ENCODE results near the gene IL17RA. TPM values are rescaled to one million over a fixed set of nuclear protein-coding genes. Genes with fewer than 3 reads are reported as not detected.
"Not testable (repeated sequence)": the region's sequence is repeated elsewhere in the genome, so short reads cannot be mapped to it uniquely, and the experiment has no call there.

IL17RA gene
- total and polyA plus RNA-seq, 4 donors, result 3.0 to 28.3 (median 14.6) TPM

GRCh38 chr22:17145021-17145680 lies 60.4 kb downstream of the IL17RA start:
- intact Hi-C loops (cut with DNase I), result no loop called here
- Histone ChIP-seq H3K27ac (ENCODE audit: low read depth in 1 of 2, low read length in 2 of 2) (no peak overlapping the region), H3K4me3 (ENCODE audit: low read length in 2 of 2) (no peak overlapping the region), H3K36me3 (ENCODE audit: control insufficient read depth in 1 of 2, insufficient read depth in 2 of 2, low read length in 1 of 2) (peaks cover 0 to 7% of the 10 kb centered on the region in 2 donors), H3K9me3 (ENCODE audit: control insufficient read depth, low read length) (no peaks in the 10 kb centered on the region), H3K4me1 (ENCODE audit: control insufficient read depth in 1 of 2, insufficient read depth in 2 of 2, low read length in 2 of 2) (no peaks in the 10 kb centered on the region), H3K27me3 (ENCODE audit: control insufficient read depth in 1 of 2, insufficient read depth in 2 of 2, low read length in 1 of 2) (no peaks in the 10 kb centered on the region)
- DNase-seq (no peak), ATAC-seq (ENCODE audit: low FRiP score) (no peak)
- 82 to 93% methylated on average over 8 of the region's 8 CpGs for WGBS, 2 donors

GRCh38 chr22:17147458-17147857 lies 62.7 kb downstream of the IL17RA start:
- ATAC-seq (ENCODE audit: low FRiP score); H3K9me3 ChIP-seq (ENCODE audit: control insufficient read depth, low read length); H3K4me1 ChIP-seq (ENCODE audit: control insufficient read depth in 1 of 2, insufficient read depth in 2 of 2, low read length in 2 of 2); H3K27me3 ChIP-seq (ENCODE audit: control insufficient read depth in 1 of 2, insufficient read depth in 2 of 2, low read length in 1 of 2); DNase-seq; H3K4me3 ChIP-seq (ENCODE audit: low read length in 2 of 2); H3K27ac ChIP-seq (ENCODE audit: low read depth in 1 of 2, low read length in 2 of 2); intact Hi-C loops (cut with DNase I); H3K36me3 ChIP-seq (ENCODE audit: control insufficient read depth in 1 of 2, insufficient read depth in 2 of 2, low read length in 1 of 2): not testable (repeated sequence)
- 97% methylated on average over 30 of the region's 30 CpGs for WGBS, 2 donors

- 92 to 93% methylated on average over 9 of the region's 9 CpGs for WGBS, 2 donors
These were observed 64.4 kb downstream of the IL17RA start for GRCh38 chr22:17149076-17149815.

GRCh38 chr22:17152340-17152739 lies 67.5 kb downstream of the IL17RA start:
- intact Hi-C loops (cut with DNase I), result no loop called here

More at GRCh38 chr22:17149076-17149815, 64.4 kb downstream of the IL17RA start:
- no peak overlapping the region for H3K27ac ChIP-seq (ENCODE audit: low read depth in 1 of 2, low read length in 2 of 2)
- H3K36me3 ChIP-seq (ENCODE audit: control insufficient read depth in 1 of 2, insufficient read depth in 2 of 2, low read length in 1 of 2), result peaks cover 0 to 3% of the 10 kb centered on the region in 2 donors
- no peaks in the 10 kb centered on the region for H3K4me1 ChIP-seq (ENCODE audit: control insufficient read depth in 1 of 2, insufficient read depth in 2 of 2, low read length in 2 of 2)
- H3K4me3 ChIP-seq (ENCODE audit: low read length in 2 of 2), result no peak overlapping the region
- H3K27me3 ChIP-seq (ENCODE audit: control insufficient read depth in 1 of 2, insufficient read depth in 2 of 2, low read length in 1 of 2), result no peaks in the 10 kb centered on the region
- peak in 1 of 2 donors; percentile 25 for DNase-seq
- intact Hi-C loops (cut with DNase I), result no loop called here
- ATAC-seq (ENCODE audit: low FRiP score), result no peak
- no peaks in the 10 kb centered on the region for H3K9me3 ChIP-seq (ENCODE audit: control insufficient read depth, low read length)

GRCh38 chr22:17152971-17153370 lies 68.2 kb downstream of the IL17RA start:
- no peaks in the 10 kb centered on the region for H3K36me3 ChIP-seq (ENCODE audit: control insufficient read depth in 1 of 2, insufficient read depth in 2 of 2, low read length in 1 of 2)
- ATAC-seq (ENCODE audit: low FRiP score), result no peak
- WGBS, 2 donors, result 62 to 69% methylated on average over 3 of the region's 3 CpGs
- H3K27me3 ChIP-seq (ENCODE audit: control insufficient read depth in 1 of 2, insufficient read depth in 2 of 2, low read length in 1 of 2), result no peaks in the 10 kb centered on the region
- H3K4me1 ChIP-seq (ENCODE audit: control insufficient read depth in 1 of 2, insufficient read depth in 2 of 2, low read length in 2 of 2), result no peaks in the 10 kb centered on the region
- H3K4me3 ChIP-seq (ENCODE audit: low read length in 2 of 2), result no peak overlapping the region
- H3K9me3 ChIP-seq (ENCODE audit: control insufficient read depth, low read length), result no peaks in the 10 kb centered on the region
- intact Hi-C loops (cut with DNase I), result no loop called here
- DNase-seq, result no peak
- no peak overlapping the region for H3K27ac ChIP-seq (ENCODE audit: low read depth in 1 of 2, low read length in 2 of 2)

More at GRCh38 chr22:17152340-17152739, 67.5 kb downstream of the IL17RA start:
- Histone ChIP-seq H3K4me1 (ENCODE audit: control insufficient read depth in 1 of 2, insufficient read depth in 2 of 2, low read length in 2 of 2) (no peaks in the 10 kb centered on the region), H3K27ac (ENCODE audit: low read depth in 1 of 2, low read length in 2 of 2) (no peak overlapping the region), H3K4me3 (ENCODE audit: low read length in 2 of 2) (no peak overlapping the region), H3K36me3 (ENCODE audit: control insufficient read depth in 1 of 2, insufficient read depth in 2 of 2, low read length in 1 of 2) (no peaks in the 10 kb centered on the region), H3K9me3 (ENCODE audit: control insufficient read depth, low read length) (no peaks in the 10 kb centered on the region), H3K27me3 (ENCODE audit: control insufficient read depth in 1 of 2, insufficient read depth in 2 of 2, low read length in 1 of 2) (no peaks in the 10 kb centered on the region)
- WGBS, 2 donors, result 75 to 77% methylated on average over 6 of the region's 6 CpGs
- peak in 1 of 2 donors; percentile 51 for DNase-seq
- no peak for ATAC-seq (ENCODE audit: low FRiP score)

- DNase-seq (no peak), ATAC-seq (ENCODE audit: low FRiP score) (no peak)
- intact Hi-C loops (cut with DNase I), result no loop called here
- H3K4me3 ChIP-seq (ENCODE audit: low read length in 2 of 2), result no peak overlapping the region
- 84 to 90% methylated on average over 3 of the region's 3 CpGs for WGBS, 2 donors
- H3K27ac ChIP-seq (ENCODE audit: low read depth in 1 of 2, low read length in 2 of 2), result no peak overlapping the region
- no peaks in the 10 kb centered on the region for H3K36me3 ChIP-seq (ENCODE audit: control insufficient read depth in 1 of 2, insufficient read depth in 2 of 2, low read length in 1 of 2)
- H3K27me3 ChIP-seq (ENCODE audit: control insufficient read depth in 1 of 2, insufficient read depth in 2 of 2, low read length in 1 of 2), result no peaks in the 10 kb centered on the region
- no peaks in the 10 kb centered on the region for H3K4me1 ChIP-seq (ENCODE audit: control insufficient read depth in 1 of 2, insufficient read depth in 2 of 2, low read length in 2 of 2)
- H3K9me3 ChIP-seq (ENCODE audit: control insufficient read depth, low read length), result no peaks in the 10 kb centered on the region
These were observed 71.1 kb downstream of the IL17RA start for GRCh38 chr22:17155941-17156340.

GRCh38 chr22:17157714-17158113 lies 72.9 kb downstream of the IL17RA start:
- ATAC-seq (ENCODE audit: low FRiP score), result no peak
- no peaks in the 10 kb centered on the region for H3K36me3 ChIP-seq (ENCODE audit: control insufficient read depth in 1 of 2, insufficient read depth in 2 of 2, low read length in 1 of 2)
- DNase-seq, result no peak
- intact Hi-C loops (cut with DNase I), result loop anchor here in 1 of 2 donors (2.0 kb wide), 1 partner anchor 73 kb away; the partner anchor contains the start of gene IL17RA
- H3K27me3 ChIP-seq (ENCODE audit: control insufficient read depth in 1 of 2, insufficient read depth in 2 of 2, low read length in 1 of 2), result no peaks in the 10 kb centered on the region
- H3K4me3 ChIP-seq (ENCODE audit: low read length in 2 of 2), result no peak overlapping the region
- no peak overlapping the region for H3K27ac ChIP-seq (ENCODE audit: low read depth in 1 of 2, low read length in 2 of 2)
- 16 to 28% methylated on average over 3 of the region's 3 CpGs for WGBS, 2 donors
- H3K9me3 ChIP-seq (ENCODE audit: control insufficient read depth, low read length), result no peaks in the 10 kb centered on the region
- no peaks in the 10 kb centered on the region for H3K4me1 ChIP-seq (ENCODE audit: control insufficient read depth in 1 of 2, insufficient read depth in 2 of 2, low read length in 2 of 2)

DNA sequence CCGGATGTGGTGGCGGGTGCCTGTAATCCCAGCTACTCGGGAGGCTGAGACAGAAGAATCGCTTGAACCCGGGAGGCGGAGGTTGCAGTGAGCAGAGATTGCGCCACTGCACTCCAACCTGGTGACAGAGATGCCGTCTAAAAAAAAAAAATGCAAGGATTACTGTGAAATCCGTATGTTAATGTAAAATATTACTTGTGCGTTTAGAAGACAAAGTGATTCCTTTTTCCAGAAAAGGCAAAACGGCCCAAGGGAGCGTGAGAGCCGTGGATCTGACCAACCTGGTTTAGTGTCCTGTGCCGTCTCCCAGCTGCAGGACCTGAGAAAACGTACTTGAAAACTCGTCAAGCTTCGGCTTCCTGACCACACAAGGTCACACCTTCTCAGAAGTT lies 73.4 kb downstream of the IL17RA start:
- 53% methylated on average over 17 of the region's 17 CpGs for WGBS, 2 donors
- intact Hi-C loops (cut with DNase I), result loop anchor here in 1 of 2 donors (2.0 kb wide), 1 partner anchor 73 kb away; the partner anchor contains the start of gene IL17RA
- H3K4me3 ChIP-seq (ENCODE audit: low read length in 2 of 2), result peak overlapping the region; percentile 34 to 35
- H3K27ac ChIP-seq (ENCODE audit: low read depth in 1 of 2, low read length in 2 of 2), result peak overlapping the region in 1 of 2 donors; percentile 46
- no peak for DNase-seq
- no peaks in the 10 kb centered on the region for H3K36me3 ChIP-seq (ENCODE audit: control insufficient read depth in 1 of 2, insufficient read depth in 2 of 2, low read length in 1 of 2)
- ATAC-seq (ENCODE audit: low FRiP score), result no peak
- H3K27me3 ChIP-seq (ENCODE audit: control insufficient read depth in 1 of 2, insufficient read depth in 2 of 2, low read length in 1 of 2), result no peaks in the 10 kb centered on the region
- no peaks in the 10 kb centered on the region for H3K4me1 ChIP-seq (ENCODE audit: control insufficient read depth in 1 of 2, insufficient read depth in 2 of 2, low read length in 2 of 2)
- no peaks in the 10 kb centered on the region for H3K9me3 ChIP-seq (ENCODE audit: control insufficient read depth, low read length)

All from aorta (tissue), 5 donors.